COLO829 (cell line): ENCODE data around the gene PROSER3.
A peak's percentile ranks its signal among the peaks of the same experiment; 100 is the strongest.
"Not testable (repeated sequence)": the region's sequence is repeated elsewhere in the genome, so short reads cannot be mapped to it uniquely, and the experiment has no call there.

ENCODE experiments used
- DNase-seq: peaks from one replicate; pipeline ENCODE4 v3.0.0; 2012; ENCODE audit warnings: low spot score

Gene PROSER3

DNA sequence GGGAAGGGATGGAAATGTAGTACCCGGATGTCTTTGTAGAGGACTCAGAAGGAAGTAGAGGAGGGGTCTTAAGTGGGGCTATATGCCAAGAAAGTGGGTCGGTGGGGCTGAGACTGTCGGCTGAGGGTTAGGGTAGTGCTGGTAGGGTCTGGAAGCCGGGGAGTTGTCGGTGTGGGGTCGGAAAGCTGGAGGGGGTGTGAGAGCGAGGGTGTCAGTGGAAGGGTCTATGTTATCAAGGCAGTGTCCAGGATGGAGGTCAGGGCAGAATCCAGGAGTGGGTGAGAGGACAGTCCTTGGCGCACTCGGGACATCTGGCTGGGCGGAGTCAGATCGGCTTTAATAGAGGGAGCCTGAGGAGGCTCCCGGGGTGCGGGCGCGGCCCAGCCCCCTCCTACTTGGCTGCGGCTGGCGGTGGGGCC lies 2.8 kb upstream of the PROSER3 start:
- DNase-seq, result no peak

DNA sequence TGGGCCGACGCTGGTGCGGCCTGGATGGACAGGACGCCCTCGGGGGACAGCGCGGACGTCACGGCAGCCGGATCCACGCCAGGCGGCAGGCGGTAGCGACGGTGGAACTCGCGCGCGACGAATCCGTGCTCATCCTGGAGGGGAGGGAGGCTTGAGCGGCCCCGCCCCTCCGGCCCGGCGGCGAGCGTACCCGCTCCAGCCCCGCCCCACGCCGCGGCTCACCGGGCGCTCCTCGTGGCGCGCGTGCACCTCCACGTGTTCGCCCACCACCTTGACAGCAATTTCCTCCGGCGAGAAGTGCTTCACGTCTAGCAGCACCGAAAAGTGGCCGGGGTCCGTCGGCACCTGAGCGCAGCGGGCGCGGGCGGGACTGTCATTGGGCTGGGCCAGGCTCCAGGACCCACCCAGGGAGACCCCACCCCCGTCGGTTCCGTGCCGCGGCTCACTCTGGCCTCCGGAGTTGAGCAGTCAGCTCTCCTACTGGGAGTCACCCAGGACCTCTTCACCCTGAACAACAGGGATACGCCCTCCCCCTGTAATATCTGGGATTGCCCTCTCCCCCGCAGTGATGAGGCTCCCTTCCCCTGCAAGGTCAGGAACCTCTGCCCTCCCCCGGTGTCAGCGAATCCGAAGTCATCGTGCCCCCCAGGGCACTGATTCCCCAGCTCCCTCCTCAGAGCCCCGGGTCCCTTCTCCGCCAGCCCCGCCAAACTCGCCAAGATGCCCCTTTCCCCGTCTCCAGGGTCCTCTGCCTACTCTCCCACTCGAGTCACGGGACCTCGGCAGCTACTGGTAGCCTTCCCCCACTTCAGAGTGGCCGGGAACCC lies 2.2 kb upstream of the PROSER3 start:
- DNase-seq, result no peak

GRCh38 chr19:35756377-35757230 lies 1.4 kb upstream of the PROSER3 start, which contains the start of gene HSPB6:
Gene HSPB6, minus strand, starts transcription at chr19:35757029. Its CDS starts 21 bp downstream, at chr19:35757008.
- no peak for DNase-seq

GRCh38 chr19:35757231-35757748 lies 686 bp upstream of the PROSER3 start:
- DNase-seq, result no peak

GRCh38 chr19:35759697-35760096 lies 1.7 kb downstream of the PROSER3 start:
- no peak for DNase-seq

DNA sequence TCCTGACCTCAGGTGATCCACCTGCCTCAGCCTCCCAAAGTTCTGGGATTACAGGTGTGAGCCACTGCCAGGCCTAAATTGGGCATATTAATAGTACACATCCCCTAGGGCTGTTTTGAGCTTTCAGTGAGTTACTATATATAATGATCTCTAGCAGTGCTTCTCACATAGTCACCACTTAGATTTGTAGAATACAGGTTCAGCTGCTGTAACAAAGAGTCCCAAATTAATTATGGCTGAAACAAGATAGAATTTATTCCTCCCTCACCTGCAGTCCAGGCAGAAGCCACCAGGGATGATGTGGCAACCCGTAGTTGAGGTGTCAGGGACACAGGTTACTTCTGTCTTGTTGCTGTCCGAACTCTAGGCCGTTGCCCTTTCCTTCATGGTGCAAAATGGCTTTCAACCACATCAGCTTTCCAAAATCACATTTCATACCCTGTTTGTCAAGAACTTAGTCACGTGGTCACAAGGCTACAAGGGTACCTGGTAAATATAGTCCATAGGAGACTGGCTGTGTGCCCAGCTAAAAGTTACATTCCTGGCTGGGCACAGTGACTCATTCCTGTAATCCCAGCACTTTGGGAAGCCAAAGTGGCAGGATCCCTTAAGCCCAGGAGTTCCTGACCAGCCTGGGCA lies 2.9 kb downstream of the PROSER3 start:
- DNase-seq, result no peak

DNA sequence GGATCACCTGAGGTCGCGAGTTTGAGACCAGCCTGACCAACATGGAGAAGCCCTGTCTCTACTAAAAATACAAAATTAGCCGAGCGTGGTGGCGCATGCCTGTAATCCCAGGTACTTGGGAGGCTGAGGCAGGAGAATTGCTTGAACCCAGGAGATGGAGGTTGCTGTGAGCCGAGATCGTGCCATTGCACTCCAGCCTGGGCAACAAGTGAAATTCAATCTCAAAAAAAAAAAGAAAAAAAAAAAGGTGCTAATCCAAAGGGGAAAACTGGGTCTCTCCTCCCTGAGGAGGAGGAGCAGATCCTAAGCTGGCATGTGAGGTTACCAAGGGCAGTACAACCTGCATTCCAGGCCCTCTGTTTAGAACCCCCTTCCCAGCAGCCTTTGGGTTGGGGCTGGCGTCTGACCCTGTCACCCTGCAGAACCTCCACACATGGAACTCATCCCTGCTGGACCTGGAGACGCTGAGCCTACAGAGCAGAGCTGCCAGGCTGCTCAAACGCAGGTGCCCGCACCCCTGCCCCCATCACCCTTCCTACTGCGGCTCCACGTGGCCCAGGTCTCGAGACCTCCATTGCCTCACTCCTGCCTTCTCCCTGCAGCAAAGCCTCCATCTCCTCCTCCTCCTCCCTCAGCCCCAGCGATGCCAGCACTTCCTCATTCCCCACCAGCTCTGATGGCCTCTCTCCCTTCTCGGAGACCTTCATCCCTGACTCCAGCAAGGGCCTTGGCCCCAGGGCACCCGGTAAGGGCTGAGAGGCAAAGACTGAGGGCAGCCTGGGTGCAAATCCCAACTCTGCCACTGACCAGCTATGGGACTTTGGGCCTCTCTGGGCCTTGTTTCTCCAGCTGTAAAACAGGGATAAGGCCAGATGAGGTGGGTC lies 6.7 kb downstream of the PROSER3 start:
- DNase-seq, result no peak

DNA sequence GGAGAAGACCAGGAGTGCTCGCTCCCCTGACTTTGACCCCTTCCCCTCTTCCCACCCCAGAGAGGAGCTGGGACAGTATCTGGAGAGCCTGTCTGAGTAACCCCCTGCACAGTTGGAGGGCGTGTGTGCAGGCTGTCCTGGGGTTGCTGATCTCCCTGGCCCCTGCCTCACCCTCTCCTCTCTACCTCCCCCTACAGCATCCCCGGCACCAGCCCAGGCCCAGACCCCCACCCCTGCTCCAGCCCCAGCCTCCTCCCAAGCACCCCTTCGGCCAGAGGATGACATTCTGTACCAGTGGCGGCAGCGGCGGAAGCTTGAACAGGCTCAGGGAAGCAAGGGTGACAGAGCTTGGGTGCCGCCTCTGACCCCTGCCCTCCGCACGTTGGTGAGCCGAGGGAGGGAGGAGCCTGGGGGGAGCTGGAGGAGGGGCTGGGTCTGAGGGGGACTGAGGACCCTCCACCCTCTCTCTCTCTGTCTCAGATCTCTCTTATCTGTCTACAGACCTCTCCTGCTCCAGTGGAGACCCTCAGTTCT lies 8.7 kb downstream of the PROSER3 start:
- no peak for DNase-seq

- no peak for DNase-seq
Measured at GRCh38 chr19:35767288-35768081, 9.5 kb downstream of the PROSER3 start.

GRCh38 chr19:35768082-35768421 lies 10.1 kb downstream of the PROSER3 start:
- no peak for DNase-seq

- DNase-seq, result not testable (repeated sequence)
Measured at GRCh38 chr19:35772362-35772761, 14.4 kb downstream of the PROSER3 start.

DNA sequence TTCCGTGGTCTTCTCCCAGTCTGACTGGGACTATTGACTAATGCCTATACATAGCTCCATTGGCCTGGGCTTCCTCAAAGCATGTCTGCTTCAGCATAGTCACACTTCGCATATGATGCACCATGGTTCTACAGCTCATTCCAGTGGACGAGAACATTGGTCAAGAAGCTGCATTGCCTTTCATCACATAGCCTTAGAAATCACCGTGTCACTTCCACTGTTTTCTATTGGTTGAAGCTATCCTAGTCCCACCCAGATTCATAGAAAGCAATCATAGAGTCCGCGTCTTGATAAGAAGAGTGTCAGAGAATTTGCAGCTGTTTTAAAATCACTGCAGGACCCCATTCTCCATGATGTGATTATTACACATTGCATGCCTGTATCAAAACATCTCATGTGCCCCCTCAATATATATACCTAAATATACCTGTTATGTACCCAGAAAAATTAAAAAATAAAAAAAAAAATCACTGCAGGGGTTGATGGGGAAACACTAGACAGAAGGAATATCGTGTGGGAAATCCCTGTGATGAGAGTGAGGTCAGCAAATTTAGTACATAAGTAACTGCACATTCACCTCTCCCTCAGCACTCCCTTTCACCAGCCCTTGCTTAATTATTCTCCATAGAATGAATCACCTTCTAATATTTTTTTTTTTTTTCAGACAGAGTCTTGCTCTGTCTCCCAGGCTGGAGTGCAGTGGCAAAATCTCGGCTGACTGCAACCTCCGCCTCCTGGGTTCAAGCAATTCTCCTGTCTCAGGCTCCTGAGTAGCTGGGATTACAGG lies 15.2 kb downstream of the PROSER3 start:
- no peak for DNase-seq

DNA sequence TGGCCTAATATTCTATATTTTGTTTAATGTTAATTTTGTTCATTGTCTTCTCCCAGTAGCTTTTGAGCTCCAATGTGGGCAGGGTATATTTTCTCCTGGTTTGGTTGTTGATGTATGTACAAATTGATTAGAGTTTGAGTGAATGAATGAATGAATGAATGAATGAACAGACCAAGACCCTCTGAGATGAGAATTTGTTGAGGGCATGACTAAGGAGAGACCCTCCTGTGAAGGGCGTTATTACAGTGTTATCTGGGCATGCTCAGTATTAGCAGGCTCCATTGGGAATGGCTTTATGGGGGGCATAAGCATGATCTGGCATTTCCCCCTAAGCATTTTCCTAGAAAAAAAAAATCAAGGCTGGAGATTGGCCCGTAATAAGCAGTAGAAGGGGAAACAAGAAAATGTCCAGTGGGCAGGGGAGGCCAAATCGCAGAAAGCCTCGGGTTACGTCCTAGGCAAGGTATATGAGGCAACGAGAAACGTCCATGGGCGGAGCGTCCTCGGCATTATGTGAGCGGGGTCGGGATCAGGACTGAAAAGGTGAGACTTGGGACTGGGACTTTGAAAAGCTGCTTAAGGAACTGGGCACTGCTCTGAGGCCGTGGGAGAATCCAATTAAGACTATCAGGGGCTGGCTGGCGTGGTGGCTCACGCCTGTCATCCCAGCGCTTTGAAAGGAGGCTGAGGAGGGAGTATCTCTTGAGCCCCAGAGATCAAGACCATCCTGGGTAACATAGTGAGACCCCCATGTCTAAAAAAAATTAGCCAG lies 16.5 kb downstream of the PROSER3 start:
- no peak for DNase-seq

GRCh38 chr19:35775046-35775297 lies 17.0 kb downstream of the PROSER3 start:
- no peak for DNase-seq

GRCh38 chr19:35775298-35776101 lies 17.5 kb downstream of the PROSER3 start, which contains the start of gene ARHGAP33:
Gene ARHGAP33, plus strand, starts transcription at chr19:35775564. Its CDS starts 95 bp downstream, at chr19:35775659.
- peak; percentile 96 for DNase-seq

GRCh38 chr19:35776102-35776788 lies 18.3 kb downstream of the PROSER3 start:
- no peak for DNase-seq

DNA sequence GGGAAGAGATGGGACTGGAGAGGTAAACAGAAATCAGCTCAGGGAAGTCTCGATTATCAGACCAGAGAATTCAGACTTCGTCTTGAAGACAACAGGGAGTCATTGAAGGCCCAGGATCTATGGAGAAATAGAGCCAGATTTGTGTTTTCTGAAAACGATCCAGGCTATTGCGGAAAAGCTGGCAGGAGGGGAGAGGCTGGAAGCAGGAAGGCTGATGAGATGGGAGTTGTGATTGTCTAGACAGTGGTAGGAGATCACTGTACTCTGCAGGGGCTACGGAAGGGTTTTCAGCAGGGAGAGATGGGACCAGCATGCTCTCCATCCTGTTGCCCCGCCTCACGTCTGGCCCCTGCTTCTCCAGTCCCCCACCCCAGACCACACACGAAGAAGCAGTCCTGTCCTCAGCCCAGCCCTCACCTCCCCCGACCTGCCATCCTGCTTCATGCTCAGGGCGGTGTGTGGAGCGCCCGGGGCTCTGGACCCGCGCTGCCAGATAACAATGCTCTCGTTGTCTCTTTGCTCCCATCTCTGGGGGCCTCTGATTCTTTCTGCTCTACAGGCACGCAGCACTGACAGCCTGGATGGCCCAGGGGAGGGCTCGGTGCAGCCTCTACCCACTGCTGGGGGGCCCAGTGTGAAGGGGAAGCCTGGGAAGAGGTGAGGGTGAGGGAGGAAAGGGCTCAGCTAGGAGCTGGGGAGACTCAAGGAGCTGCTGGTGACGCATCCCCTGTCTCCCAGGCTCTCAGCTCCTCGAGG lies 19.3 kb downstream of the PROSER3 start:
- DNase-seq, result peak; percentile 44
